Naive thymus-derived CD8-positive, alpha-beta T cell (primary cell): Measurements from ENCODE around the gene UPK3A. TPM values are rescaled to one million over a fixed set of nuclear protein-coding genes. Genes with fewer than 3 reads are reported as not detected.

Source experiments
- ATAC-seq, 2 donors: fragments of 150-1000 bp; cut with Tn5 transposase in 1 of 2; sonication (Bioruptor Pico), chemical (Tn5 transposase) in 1 of 2; 1 replicate in 1 of 2; 2 replicates in 1 of 2; pipeline ENCODE4 v1.10.0; 2021; ENCODE audit warnings: mild to moderate bottlenecking in 2 of 2, moderate library complexity in 2 of 2
- POLR2A ChIA-PET: fragments of 350-600 bp; sonication (Branson Sonifier 250); formaldehyde crosslinking; loops from one replicate; lab custom pipeline; 2021; ENCODE audit warnings: antibody characterized with exemption; lab: Charles Lee
- DNase-seq, 10 donors: peaks; one replicate each; pipeline versions ENCODE4 v3.0.0 to v3.0.0-alpha.2; 2020 to 2022
- H3K27ac Mint-ChIP-seq, 10 donors: one replicate each; pipeline ENCODE4 v1.8.0; 2020 to 2022; ENCODE audit warnings: mild to moderate bottlenecking in 10 of 10, mixed read lengths in 10 of 10, moderate library complexity in 4 of 10, inconsistent platforms in 1 of 10
- H3K27me3 Mint-ChIP-seq, 5 donors: one replicate each; pipeline ENCODE4 v1.8.0; 2021 to 2022; ENCODE audit warnings: mixed read lengths in 5 of 5
- H3K36me3 Mint-ChIP-seq, 3 donors: one replicate each; pipeline ENCODE4 v1.8.0; 2020 to 2022; ENCODE audit warnings: mixed read lengths in 3 of 3, mild to moderate bottlenecking in 2 of 3, inconsistent platforms in 1 of 3
- H3K4me1 Mint-ChIP-seq, 4 donors: one replicate each; pipeline ENCODE4 v1.8.0; 2021 to 2022; ENCODE audit warnings: mixed read lengths in 4 of 4
- H3K4me3 Mint-ChIP-seq, 10 donors: one replicate each; pipeline ENCODE4 v1.8.0; 2020 to 2022; ENCODE audit warnings: mild to moderate bottlenecking in 10 of 10, mixed read lengths in 10 of 10, moderate library complexity in 6 of 10, inconsistent platforms in 1 of 10
- H3K9me3 Mint-ChIP-seq, 9 donors: one replicate each; pipeline ENCODE4 v1.8.0; 2020 to 2022; ENCODE audit warnings: mixed read lengths in 9 of 9, mild to moderate bottlenecking in 3 of 9, inconsistent platforms in 1 of 9, moderate library complexity in 1 of 9
- polyA plus RNA-seq, 3 donors: library from polyadenylated mRNA; unstranded; fragments of 300-500 nt; fragmentation: Illumina TruSeq; gene quantifications; one replicate each; pipeline ENCODE4 v1.2.3, GENCODE V29; 2021
- total RNA-seq, 8 experiments: library from RNA in 2 of 8; stranded (reverse) in 2 of 8; gene quantifications; one replicate each; pipeline ENCODE4 v1.2.3 and lab custom pipeline; 2021 to 2026

The UPK3A gene
- total and polyA plus RNA-seq, 5 experiments from 2014 or later: not detected

DNA sequence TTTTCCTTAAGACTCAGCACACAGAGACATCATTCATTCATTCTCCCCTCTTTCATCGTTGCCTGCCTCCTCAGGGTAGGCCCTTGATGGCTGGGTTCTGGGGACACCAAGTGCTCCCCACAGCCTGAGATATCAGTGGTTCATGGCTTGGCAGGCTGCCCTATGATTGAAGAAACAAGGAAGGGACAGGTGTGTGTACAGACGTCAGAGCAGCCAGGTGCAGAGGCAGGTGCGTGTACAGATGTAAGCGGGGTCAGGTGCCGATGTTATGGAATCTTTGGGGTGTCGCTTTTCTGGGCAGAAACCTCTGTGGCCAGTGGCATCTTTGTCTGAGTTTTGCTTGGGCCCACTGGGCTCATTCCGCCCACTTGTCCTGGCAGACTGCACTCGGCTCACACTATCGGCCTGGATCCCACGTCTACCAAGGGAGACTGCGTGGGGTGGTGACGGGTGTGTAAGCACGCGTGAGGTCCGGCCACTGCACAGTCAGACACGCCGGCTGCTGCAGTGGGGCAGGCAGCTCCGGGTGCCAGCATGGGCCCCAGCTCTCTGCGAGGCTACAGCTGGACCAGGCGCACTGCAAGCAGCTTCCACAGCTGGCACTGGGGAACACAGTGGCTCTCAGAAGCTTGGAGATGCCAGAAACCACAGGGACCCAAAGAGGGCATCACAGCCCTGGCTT is 23.2 kb upstream of the UPK3A start:
- H3K9me3 Mint-ChIP-seq: no peaks in the 10 kb centered on the region
- no peaks in the 10 kb centered on the region for H3K36me3 Mint-ChIP-seq
- no peak overlapping the region for H3K4me3 Mint-ChIP-seq
- no peak for DNase-seq
- no peak overlapping the region for H3K27ac Mint-ChIP-seq
- no peak for ATAC-seq
- peaks cover 0 to 17% (median 12%) of the 10 kb centered on the region in 5 donors for H3K27me3 Mint-ChIP-seq
- H3K4me1 Mint-ChIP-seq: peaks cover 0 to 28% (median 6%) of the 10 kb centered on the region in 4 donors
- POLR2A ChIA-PET: no interaction called here

DNA sequence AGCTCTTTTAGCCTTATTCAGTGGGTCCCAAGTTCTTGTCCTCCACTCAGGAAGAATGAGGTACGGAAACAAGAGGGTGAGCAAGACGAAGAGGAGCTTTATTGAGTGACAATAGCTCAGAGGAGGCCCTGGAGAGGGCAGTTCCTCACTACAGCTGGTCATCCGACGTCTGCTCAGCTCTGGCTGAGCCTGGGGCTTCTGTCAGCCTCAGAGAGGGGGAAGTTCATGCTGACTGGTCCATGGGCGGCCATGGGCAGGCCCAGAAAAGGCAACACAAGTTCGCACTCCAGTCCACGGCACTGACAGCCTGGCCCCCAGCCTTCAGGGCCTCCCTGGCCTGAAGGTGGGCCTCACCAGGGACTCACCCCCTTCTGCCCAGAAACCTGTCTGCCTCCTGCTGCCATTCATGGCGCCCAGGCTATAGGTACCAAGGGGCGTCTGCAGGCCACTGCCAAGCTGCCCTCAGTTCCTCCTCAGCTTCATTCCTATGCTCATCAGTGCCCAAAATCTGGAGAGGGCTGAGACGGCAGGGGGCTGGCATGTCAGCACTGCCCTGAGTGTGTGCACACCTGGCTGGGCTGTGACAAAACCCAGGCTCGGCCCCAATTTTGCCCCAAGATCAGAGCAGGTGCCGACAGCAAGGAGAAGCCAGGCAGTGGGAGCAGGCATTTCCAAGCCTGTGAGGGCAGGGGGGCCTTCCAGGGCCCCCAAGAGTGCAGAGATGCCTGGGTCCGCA is 22.4 kb upstream of the UPK3A start:
- Mint-ChIP-seq H3K4me3 (peak overlapping the region in 1 of 10 donors; percentile 28), H3K9me3 (no peaks in the 10 kb centered on the region), H3K36me3 (no peaks in the 10 kb centered on the region), H3K27ac (no peak overlapping the region), H3K27me3 (peaks cover 0 to 17% (median 12%) of the 10 kb centered on the region in 5 donors), H3K4me1 (peaks cover 0 to 28% (median 6%) of the 10 kb centered on the region in 4 donors)
- DNase-seq (no peak), ATAC-seq (no peak)
- POLR2A ChIA-PET: no interaction called here

DNA sequence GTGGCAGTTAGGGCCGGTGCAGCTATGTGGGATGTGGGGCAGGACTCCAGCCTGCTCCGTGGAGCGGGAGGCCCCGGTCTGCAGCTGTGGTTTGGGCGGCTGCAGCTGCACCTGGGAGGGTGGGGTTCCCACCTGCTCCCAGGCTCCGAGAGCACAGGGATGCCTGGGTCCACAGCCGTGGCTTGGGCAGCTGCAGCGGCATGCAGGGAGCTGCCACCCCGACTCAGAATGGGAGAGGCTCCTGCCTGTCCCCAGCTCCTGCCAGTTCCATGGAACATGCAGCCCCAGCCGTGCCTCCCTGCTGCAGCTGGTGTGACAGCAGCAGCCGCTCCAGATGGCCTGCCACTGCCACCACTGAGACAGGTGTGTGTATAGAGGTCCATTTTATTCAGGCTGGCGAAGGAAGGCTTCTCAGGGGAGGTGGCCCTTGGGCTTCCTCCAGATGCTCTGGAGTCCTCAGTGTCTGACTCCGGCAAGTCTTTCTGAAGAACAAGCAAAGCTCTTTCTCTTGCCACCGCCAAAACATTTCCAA is 21.8 kb upstream of the UPK3A start:
- no peak for ATAC-seq
- DNase-seq: no peak
- peak overlapping the region in 2 of 10 donors; percentile 10 to 39 for H3K4me3 Mint-ChIP-seq
- no peaks in the 10 kb centered on the region for H3K9me3 Mint-ChIP-seq
- POLR2A ChIA-PET: no interaction called here
- peaks cover 0 to 17% (median 12%) of the 10 kb centered on the region in 5 donors for H3K27me3 Mint-ChIP-seq
- H3K4me1 Mint-ChIP-seq: peaks cover 0 to 28% (median 7%) of the 10 kb centered on the region in 4 donors
- H3K36me3 Mint-ChIP-seq: no peaks in the 10 kb centered on the region
- H3K27ac Mint-ChIP-seq: no peak overlapping the region

DNA sequence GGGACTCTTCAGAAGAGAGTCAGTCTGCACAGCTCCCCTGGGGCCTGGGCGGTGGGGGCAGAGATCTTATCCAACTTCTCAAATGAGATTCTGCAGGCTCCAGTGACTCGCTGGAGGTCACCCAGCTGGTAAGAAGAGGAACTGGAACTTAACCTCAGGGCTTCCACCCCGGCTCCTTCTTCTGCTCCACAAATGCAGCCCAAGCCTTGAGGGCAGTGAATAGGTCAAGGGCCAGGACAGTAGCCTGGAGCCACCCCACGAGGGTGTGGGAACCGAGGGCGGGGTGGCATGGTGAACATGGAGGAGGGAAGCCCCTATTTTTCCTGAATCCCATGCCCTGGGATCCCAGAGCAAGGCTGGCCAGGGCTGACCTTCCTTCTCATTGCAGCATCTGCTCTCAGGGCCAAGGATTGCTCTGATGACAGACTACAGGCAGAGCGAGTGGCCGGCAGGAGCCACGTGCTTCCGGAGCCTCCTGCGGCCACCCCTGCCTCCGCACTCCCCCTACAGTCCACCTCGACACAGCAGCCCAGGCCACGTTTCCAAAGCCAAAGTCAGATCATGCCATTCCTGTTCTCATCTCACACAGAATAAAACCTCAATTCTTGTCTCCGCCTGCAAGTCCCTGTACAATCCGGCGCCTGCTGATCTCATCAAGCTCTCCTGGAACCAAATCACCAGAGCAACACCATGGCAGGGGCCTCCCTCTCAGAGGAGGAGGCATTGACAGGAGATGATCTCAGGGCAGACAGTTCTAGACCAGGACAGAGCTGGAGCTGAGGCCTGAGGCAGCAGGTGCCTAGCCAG is 21.1 kb upstream of the UPK3A start:
- Mint-ChIP-seq H3K9me3 (no peaks in the 10 kb centered on the region), H3K27ac (peak overlapping the region in 1 of 10 donors; percentile 54), H3K36me3 (no peaks in the 10 kb centered on the region), H3K27me3 (peaks cover 0 to 17% (median 12%) of the 10 kb centered on the region in 5 donors), H3K4me1 (peaks cover 0 to 30% (median 8%) of the 10 kb centered on the region in 4 donors), H3K4me3 (peak overlapping the region in 2 of 10 donors; percentile 10 to 39)
- peak in 1 of 2 donors; percentile 68 for ATAC-seq
- DNase-seq: peak in 2 of 10 donors; percentile 45 to 70
- POLR2A ChIA-PET: no interaction called here

DNA sequence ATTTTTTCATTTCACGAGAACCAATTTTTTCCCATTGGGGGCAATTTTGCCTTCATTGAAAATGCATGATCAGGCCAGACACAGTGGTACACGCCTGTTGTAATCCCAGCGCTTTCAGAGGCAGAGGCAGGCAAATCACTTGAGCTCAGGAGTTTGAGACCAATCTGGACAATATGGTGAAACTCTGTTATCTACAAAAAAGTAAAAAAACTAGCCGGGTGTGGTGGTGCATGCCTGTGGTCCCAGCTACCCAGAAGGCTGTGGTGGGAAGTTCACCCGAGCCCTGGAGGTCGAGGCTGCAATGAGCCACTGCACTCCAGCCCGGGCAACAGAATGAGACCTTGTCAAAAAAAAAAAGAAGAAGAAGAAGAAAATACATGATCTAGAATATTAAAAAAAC is 19.2 kb upstream of the UPK3A start:
- H3K4me1 Mint-ChIP-seq: peaks cover 3 to 39% (median 17%) of the 10 kb centered on the region in 4 donors
- no peaks in the 10 kb centered on the region for H3K36me3 Mint-ChIP-seq
- peak overlapping the region in 1 of 10 donors; percentile 29 for H3K4me3 Mint-ChIP-seq
- H3K27ac Mint-ChIP-seq: no peak overlapping the region
- DNase-seq (no peak), ATAC-seq (no peak)
- H3K9me3 Mint-ChIP-seq: no peaks in the 10 kb centered on the region
- POLR2A ChIA-PET: no interaction called here
- peaks cover 2 to 19% (median 10%) of the 10 kb centered on the region in 5 donors for H3K27me3 Mint-ChIP-seq

DNA sequence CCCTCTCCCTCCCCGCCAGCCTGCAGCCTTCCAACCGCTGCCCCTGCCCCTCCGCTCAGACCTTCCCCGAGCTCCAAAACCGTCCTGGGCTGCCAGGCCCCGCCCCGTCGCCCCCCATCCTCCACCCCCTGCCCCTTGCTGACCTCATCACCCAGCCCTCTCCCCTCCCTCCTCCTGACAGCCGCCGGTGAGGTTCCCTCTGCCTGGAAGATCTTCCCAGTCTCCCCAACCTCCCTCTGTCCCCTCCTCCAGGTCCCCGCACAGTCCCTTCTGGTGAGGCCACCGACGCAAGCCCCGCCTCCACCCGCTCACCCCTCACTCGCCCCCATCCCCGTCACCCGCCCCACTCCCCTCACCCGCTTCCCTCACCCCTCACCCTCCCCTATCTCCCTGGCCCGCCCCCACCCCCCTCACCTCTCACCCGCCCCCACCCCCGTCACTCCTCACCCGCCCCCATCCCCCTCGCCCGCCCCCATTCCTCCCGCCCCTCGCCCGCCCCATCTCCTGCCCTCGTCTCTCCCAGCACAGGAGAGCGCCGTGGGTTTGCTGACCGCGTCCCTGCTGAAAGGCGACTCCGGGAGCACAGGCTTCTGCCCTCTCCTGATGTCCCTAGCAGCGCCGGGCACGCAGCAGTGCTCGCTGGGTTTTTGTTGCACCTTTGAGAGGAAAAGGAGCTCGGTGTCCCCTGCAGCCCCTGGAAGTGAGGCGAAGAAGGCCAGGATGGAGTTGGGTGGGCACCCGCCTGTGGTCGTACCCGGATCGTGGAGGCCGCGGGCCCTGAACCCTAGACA is 16.4 kb upstream of the UPK3A start:
- peaks cover 3 to 20% (median 16%) of the 10 kb centered on the region in 4 donors for H3K4me1 Mint-ChIP-seq
- no peaks in the 10 kb centered on the region for H3K9me3 Mint-ChIP-seq
- POLR2A ChIA-PET: interaction anchor here (2.2 kb wide), 1 partner anchor 165 kb away, joined by 9 read pairs; no protein-coding TSS in a partner anchor
- H3K4me3 Mint-ChIP-seq: peak overlapping the region; percentile 71 to 89 (median 82)
- ATAC-seq: peak; percentile 15 to 31
- H3K36me3 Mint-ChIP-seq: no peaks in the 10 kb centered on the region
- H3K27ac Mint-ChIP-seq: peak overlapping the region in 6 of 10 donors; percentile 27 to 90 (median 58)
- peaks cover 0 to 18% (median 7%) of the 10 kb centered on the region in 5 donors for H3K27me3 Mint-ChIP-seq
- peak in 3 of 10 donors; percentile 17 to 21 (median 18) for DNase-seq

DNA sequence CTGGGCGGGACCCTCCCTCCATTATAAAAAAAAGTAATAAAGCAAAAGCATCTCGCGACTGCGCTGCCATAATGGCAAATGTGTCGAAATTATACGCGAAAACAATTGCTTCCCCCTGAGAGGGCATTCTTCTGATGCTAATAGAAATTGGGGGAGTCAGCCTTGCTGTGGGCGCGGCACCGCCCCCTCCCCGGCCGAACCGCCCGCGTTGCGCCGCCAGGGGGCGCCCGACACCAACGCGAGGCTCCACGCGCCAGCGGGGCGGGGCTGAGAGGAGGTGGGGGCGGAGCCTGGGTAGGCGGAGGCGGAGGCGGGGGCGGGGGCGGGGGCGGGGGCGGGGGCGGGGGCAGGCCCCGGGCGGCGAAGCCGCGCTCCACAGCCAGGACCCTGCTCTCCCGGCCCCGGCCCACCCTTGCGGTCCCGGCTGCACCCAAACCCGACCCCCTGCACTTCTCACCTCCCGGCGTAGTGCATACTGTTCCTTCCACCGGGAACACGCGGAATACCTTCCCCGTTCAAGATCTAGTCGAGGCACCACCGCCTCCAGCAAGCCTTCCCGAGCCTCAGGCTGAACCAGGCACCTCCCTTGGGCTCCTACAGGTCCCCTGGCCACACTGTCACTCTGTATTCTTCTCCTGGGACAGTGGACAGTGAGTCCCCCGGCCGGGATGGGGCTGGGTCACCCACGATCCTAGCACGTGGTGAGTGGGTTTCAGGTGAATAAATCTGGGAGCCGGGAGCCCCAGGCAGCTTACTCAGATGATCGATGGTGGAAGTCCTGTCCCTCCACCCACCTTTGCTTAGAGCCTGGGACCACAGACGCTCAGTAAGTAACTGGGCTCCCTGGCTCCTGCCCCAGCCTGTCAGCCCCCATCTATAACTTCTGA is 15.5 kb upstream of the UPK3A start:
- DNase-seq (peak; percentile 73 to 98 (median 92)), ATAC-seq (peak; percentile 90 to 98)
- H3K27ac Mint-ChIP-seq: peak overlapping the region in 9 of 10 donors; percentile 57 to 94 (median 76)
- no peaks in the 10 kb centered on the region for H3K36me3 Mint-ChIP-seq
- H3K9me3 Mint-ChIP-seq: no peaks in the 10 kb centered on the region
- peak overlapping the region; percentile 77 to 89 (median 82) for H3K4me3 Mint-ChIP-seq
- peaks cover 0 to 9% (median 5%) of the 10 kb centered on the region in 5 donors for H3K27me3 Mint-ChIP-seq
- POLR2A ChIA-PET: interaction anchor here (2.2 kb wide), 1 partner anchor 164 kb away, joined by 9 read pairs; no protein-coding TSS in a partner anchor
- H3K4me1 Mint-ChIP-seq: peaks cover 3 to 12% (median 11%) of the 10 kb centered on the region in 4 donors

DNA sequence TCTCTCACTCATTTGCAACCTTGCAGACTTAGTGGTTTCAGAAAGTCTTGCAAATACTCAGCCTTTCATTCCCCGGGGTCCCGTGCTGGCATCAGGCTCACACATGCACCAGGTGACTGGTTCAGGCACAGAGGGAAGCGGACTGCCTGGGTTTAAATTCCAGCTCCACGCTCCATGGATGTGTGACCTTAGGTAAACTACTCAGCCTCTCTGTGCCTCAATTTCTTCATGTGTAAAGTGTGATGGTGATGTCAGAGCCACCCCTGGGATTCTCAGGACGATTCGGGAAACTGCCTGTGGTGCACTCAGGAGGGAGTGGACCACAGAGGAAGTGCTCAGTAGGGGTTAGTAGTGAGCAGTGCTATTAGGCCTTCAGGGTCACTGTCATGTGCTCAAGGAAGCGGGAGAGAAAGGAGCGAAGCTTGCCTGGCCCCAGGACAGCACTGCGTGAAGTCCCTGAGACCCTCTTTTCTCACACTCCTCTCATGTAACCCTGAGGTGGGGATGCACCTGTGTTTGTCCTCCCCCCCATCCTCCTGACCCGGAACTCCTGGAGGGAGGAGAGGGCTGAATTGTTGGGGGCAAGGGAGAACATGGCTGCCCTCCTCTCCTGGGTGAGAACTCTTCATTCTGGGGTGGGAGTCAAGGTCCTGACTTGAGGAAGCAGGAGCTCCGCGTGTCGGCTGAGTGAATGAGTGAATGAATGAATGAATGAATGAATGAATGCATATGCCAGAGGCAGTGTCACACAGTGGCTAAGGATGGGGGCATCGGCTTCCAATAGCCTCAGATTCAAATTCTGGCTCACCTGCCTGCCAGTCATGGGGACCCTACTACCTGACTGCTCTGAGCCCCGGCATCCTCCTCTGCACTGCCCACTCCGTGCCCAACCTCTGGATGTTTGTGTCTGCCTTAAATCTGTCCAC is 14.4 kb upstream of the UPK3A start:
- ATAC-seq (no peak), DNase-seq (no peak)
- peak overlapping the region; percentile 74 to 88 (median 81) for H3K4me3 Mint-ChIP-seq
- peaks cover 3 to 12% (median 11%) of the 10 kb centered on the region in 4 donors for H3K4me1 Mint-ChIP-seq
- no peaks in the 10 kb centered on the region for H3K9me3 Mint-ChIP-seq
- peaks cover 0 to 9% (median 5%) of the 10 kb centered on the region in 5 donors for H3K27me3 Mint-ChIP-seq
- H3K36me3 Mint-ChIP-seq: no peaks in the 10 kb centered on the region
- H3K27ac Mint-ChIP-seq: peak overlapping the region in 6 of 10 donors; percentile 4 to 94 (median 61)
- POLR2A ChIA-PET: interaction anchor here (0.5 kb wide), 1 partner anchor 142 kb away, joined by 4 read pairs; no protein-coding TSS in a partner anchor

DNA sequence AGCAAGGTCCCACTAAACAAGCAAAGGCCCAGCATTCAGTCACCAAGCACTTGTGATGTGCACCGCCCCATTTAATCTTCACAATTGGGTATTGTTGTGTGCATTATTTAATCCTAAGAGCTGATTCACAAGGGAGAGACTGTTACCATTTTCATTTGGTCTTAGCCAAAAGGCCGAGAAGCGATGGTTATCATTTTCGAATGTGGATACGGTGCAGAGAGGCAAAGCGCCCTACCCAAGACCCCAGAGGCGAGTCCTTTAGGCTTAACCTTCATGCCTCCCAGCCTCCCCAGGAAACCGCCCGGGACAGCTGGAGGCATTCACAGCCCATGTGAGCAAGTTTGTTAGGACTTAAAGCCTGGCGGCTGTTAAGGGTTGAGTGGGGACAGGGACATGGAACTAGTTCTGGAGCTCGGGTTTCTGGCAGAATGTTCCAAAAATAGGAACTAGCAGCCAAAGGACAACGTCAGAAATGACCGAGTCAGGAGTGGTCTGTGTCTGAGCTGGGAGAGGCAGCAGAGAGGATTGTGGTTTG is 13.0 kb upstream of the UPK3A start:
- Mint-ChIP-seq H3K27ac (no peak overlapping the region), H3K27me3 (peaks cover 0 to 9% (median 3%) of the 10 kb centered on the region in 5 donors), H3K9me3 (no peaks in the 10 kb centered on the region), H3K4me1 (peaks cover 3 to 12% (median 11%) of the 10 kb centered on the region in 4 donors), H3K36me3 (no peaks in the 10 kb centered on the region), H3K4me3 (no peak overlapping the region)
- ATAC-seq (no peak), DNase-seq (no peak)
- POLR2A ChIA-PET: interaction anchor here (1.5 kb wide), 1 partner anchor 37 kb away, joined by 7 read pairs; no protein-coding TSS in a partner anchor
